SH-SY5Y (cell line): ENCODE results near the gene TSPAN13.

Source experiments
- GATA2 ChIP-seq: IDR thresholded peaks from 2 replicates; pipeline ENCODE4 v1.6.1; 2011; ENCODE audit warnings: mild to moderate bottlenecking, low read depth, low read length
- GATA3 ChIP-seq: IDR thresholded peaks from 2 replicates; pipeline ENCODE4 v1.6.1; 2011; ENCODE audit warnings: low read depth, mild to moderate bottlenecking, low read length, moderate library complexity

TSPAN13 gene

DNA sequence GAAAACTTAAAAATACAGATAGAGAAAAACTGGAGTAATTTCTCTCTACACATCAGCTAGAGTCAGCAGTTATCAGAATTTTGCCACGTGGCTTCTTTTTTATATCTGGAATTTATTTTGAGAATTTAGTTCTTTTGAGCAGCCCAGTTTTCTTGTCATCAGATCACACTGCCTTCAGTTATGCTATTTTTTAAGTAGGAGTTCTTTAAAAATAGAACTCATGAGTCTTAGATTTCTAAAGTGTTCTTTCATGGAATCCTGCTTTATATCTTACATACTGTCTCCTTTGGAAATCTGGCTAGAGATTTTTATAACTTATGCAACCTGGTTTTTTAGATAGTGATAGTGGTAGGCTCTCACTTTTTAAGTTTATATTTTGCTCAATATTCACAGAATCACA, 27.0 kb downstream of the TSPAN13 start:
- TF ChIP-seq GATA2 = no peak
- no peak for TF ChIP-seq GATA3

DNA sequence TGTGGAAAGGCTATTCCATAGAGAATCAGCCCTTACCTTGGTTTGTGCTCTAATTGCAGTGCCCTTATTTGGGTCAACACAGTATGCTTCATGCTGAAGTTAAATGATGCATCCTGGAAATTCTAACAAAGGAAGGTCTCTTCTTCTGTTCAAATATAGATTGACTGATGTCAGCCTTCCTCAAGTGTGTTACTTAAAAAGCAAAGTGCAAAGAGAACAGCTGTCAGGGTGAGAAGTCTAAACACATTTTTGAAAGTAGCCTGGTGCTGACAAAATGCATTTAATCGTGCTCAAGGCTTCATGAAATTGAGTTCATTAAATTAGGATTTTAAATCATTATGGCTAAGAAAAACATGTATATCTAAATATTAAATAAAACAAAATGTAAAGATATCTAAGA, 31.8 kb downstream of the TSPAN13 start:
- TF ChIP-seq GATA2 (no peak), GATA3 (no peak)

DNA sequence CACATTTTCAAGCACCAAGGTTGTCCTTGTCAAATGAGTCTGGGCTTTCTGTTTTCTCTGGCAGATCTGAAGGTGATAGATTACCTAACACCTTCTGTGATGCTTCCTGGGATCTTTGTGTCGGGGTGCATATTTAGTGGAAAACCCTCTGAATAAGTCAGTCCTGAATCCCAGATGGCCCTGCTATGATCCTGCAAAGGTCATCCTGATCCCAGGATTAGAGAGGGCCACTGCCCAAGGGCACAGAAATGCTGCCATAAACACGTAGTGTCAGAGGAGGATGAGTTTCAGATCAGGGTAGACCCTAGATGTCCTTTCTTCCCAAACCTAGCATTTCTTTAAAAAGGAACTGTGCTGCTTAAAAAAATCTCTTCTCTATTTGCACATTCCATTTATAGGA, 32.3 kb downstream of the TSPAN13 start:
- TF ChIP-seq GATA2 = peak; percentile 66; the same call in 1 of the 2 replicates
- no peak for TF ChIP-seq GATA3

DNA sequence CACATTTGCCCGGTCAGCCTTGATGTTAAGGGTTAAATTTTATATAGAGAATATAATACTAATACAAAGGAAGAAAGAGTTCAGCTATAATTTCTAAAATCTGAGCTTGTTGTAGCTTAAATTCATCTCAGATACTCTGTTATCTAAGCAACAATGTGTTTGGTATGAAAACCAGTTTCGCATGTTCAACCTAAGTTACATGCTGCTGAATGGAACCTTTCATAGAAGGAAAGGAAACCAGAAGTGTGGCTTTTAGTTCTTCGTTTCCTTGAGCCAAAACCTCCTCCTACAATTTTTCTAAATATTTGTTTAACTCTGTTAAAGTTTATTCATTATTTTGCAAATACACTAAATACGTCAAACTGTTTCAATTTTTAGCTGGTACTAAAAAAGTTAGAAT, 32.7 kb downstream of the TSPAN13 start:
- TF ChIP-seq GATA2 = no peak
- TF ChIP-seq GATA3 = no peak

DNA sequence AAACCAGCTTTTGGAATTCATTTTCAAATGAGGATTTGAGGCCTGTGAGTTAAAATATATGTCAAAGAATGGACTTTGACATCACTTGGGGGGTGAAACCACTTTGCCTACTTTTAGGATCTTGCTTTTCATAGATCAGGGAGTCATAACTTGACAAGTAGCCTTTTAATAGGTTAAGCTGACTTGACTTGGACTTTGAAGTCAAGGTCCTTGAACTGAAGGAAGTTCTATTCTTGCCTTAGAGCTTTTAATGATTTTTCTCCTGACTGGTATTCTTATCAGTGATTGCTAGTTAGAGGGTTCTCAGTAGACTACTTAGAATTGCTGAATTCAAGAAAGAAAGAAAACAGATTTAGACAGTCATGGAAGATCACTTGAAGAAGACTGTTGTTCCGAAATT, 33.6 kb downstream of the TSPAN13 start:
- TF ChIP-seq GATA2 = no peak
- no peak for TF ChIP-seq GATA3

DNA sequence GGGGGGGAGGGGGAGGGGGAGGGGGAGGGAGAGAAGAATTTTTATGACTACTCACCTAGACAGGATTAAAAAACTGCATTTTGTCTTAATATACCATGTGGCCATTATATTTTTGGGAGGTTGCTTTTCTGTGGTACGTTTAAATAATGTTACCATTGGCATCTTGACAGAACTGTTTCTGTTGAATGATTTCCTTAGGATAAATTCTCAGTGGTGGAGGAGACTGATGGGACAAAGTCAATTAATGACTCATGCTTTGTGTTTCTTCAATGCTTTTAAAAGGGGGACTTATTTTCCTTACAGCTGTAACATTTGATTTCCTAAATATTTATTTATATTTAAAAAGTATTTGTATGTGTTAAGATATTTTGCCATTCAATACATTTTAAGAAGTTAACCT, 37.5 kb downstream of the TSPAN13 start:
- TF ChIP-seq GATA2 (no peak), GATA3 (no peak)

DNA sequence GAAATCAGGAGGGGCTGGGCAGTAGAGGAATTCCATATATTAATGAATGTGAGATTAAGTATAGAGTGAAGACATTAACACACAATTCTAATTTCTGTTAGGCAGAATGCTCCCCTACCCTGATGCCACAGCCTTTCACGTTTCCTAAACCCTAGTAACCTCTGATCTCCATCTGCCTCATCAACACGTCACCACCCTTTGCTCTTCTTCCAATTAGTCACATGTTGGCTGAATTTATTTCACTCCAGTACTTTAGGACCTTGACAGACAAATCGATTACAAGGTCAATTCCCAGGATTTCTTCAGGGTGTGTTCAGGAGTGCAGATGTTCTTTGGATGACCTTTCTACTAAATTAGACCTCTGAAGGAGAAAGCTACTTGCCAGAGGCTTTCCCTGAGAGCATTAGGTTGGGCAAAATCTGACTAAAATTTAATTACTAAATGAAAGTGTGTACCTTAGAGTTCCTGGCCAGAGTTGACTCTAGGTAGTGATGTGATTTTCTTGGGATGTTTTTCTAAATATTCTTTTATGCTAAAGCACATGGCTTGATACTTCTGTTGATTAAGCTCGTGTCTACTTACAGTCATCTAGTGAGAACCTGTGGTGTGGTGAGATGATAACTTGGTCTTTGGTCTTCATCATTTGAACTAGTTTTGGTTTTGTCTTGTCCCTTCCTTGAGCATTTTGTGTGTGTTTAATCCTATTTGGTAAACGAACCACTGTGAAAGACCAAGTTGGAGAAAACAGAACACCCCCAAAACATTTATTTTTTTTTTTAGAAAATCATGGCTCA, 38.5 kb downstream of the TSPAN13 start:
- no peak for TF ChIP-seq GATA2
- no peak for TF ChIP-seq GATA3

DNA sequence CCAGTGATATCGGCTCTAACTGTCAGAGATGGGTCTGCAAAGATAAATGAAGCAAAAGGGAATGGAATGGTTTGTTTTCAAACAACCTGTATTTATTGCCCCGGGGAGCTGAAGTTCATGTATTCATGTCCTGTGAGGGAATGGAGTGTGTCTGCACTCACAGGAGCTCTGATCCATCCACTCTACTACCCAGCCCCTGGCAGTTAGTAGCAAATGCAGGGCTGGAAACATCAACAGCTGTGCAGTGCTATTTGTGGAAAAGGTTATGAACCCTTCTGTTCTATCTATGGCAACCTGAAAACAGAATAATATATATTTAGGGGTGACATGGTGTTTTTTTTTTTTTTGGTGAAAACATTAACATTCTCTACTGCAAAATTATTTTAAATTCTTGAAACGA, 41.4 kb downstream of the TSPAN13 start:
- no peak for TF ChIP-seq GATA3
- no peak for TF ChIP-seq GATA2

DNA sequence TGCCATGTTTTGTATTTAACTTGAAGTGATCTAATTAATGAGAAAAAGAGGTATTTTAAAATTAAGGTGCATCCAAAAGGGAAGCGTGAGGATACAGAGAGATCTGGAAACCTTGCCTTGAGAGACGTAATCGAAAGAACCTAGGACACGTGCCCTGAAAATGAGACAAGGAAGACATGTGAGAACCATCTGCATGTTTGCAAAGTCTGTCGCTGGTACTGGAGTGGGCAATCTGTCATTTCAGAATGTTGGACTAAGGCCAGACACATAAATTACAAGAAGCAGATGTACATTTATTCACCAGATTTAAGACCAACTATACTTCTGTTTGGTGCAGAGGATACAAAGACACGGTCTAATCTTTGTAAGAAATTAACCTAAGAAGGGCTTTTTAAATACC, 42.1 kb downstream of the TSPAN13 start:
- TF ChIP-seq GATA2 (no peak), GATA3 (no peak)

DNA sequence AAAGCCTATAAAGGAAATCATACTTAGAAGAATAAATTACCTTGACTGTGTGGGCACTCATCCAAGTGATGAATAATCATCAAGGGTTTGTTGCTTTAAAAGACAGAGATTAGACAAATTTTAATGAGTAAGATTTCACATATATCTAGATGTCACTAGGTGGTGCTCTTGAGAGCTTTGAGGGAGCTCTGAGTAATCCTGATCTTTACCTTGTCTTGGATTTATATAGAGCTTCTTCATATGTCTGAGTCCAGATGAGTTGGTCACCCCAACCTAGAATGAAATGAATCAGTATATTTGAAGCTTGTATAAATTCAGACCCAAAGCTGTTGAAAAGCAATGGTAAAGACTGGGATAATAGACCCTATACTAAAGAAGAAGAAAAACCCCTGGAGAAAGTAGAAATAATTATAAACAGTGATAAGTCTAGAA, 47.6 kb downstream of the TSPAN13 start:
- TF ChIP-seq GATA3 = no peak
- no peak for TF ChIP-seq GATA2

DNA sequence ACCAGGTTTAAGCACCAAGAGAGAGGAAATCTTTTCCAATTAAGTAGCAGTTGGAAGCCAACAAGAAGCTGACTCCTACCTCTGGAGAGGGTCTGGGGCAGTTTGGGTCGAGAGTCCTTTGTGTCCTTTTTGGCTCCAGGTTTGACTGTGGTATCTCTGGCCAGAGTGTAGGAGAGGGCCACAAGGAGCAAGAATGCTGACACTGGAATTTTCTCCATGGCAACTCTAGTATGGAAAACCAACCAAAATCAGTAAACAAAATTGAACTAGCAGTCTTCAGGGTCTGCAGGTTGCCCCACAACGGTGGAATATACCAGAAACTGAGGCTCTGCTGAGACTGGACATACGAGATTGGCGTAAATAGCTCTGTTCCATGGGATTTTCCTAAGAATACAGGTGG, 48.0 kb downstream of the TSPAN13 start:
- TF ChIP-seq GATA2 (no peak), GATA3 (no peak)

DNA sequence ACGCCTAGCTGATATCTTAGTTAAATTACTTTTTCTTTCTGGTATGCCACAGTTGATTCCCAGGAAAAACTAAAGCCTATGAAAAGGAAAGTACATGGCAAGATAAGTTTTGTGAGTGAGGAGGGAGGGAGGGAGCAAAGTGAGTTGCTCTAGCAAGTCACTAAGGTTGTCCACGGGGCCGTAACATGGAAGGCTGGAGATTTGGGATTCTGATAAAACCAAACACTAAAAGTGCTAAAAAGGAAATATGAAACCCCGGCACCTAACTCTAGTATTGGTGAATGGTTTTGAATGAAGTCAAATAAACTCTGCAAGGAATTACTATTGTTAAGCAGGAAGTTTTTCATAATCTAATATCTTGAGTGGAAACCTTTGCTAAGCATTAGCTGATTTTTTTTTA, 49.6 kb downstream of the TSPAN13 start:
- TF ChIP-seq GATA3 (no peak), GATA2 (no peak)

DNA sequence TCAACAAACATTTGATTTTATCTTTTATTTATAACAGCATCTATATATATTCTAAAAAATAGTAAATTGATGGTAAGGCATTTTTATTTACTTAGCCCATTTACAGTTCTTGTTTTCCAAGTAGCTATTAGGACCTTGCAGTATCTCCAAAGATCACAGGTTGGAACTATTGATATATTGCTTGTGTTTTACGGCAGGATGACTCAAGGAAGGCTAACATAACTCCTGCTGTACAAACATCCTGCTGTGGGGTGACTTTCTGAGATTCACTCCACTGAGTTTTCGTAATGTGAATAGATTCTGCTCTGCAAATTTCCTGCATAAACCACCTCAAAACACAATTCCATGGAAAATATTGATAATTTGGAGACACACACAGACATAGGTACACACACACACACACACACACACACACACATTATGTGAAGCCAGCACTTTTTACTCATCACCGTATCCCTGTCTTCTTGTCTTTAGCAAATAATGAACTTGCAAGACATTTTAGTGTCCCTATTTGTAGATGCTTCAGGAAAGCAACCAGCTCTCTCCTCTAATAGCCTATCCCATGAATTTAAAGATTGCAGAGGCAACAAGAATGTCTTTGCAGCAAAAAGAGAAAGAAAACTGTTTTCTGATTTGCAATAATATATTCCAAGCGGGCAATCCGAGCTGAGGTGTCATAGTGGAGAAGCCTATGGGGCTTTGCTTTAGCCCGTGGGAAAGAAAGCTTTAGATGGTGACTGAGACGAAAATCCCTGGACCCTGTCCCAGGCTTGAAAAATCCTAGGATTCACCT, 50.5 kb downstream of the TSPAN13 start:
- TF ChIP-seq GATA2 = no peak
- TF ChIP-seq GATA3 = no peak

DNA sequence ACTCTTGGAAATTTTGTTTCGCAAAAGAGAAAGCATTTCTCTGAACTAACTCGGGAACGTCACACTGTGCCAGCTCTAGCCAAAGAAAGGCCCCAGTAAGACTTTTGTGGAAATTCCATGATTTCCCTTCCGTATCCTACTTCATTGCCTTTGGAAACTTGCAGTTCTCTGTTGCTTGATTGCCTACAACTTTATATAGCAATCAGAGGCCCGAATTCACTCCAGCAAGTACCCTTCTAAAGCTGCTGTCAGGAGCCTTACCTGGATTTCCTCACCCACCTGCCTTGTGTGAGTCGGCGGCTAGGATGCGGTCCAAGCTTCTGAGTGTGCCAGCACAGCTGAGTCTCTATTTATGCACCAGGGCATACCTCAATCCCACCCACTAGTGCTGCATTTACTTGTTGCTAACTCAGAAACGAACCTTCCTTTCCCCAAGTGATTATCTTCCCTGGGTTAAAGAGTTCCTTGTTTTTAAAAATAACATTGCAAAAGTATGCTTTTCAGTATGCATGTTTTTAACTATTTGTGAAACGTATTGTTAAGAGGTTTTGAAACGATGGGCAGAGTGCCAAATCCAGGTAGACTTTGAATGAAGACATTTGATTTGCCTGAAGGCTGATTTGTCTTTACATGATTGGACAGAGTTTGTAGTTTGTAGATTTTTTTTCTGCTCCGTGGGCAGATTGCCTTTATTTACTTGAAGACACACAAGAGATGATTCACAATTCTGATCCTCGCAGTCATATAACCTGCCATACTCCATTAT, 51.3 kb downstream of the TSPAN13 start, which contains the start of gene AGR2:
TSS of gene AGR2 (minus strand) at position 326 of the 766 bp plus-strand sequence. CDS start 3,203 bp downstream, outside the sequence.
- TF ChIP-seq GATA3 (no peak), GATA2 (no peak)
